ENCODE measurements around the gene SHROOM3.

DNA sequence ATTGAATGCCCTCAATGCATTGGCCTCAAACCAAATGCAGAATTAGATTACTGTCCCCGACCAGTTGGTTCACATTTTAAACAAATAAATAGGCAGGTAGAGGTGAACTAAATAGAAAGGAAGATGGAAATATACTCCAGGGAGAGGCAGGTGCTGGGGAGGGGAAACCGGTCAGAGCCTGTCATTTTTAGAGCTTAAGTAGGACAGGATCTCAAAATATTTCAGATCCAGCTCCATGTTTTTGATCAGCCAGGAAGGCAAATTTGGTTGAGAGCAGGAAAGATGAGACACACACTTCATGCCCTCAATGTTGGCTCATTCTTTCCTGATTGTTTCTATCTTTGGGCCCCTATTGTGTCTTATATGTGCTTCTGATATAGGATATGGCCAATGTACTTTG lies 206.7 kb downstream of the SHROOM3 start:
- TF ChIP-seq SUZ12 (IDR thresholded peaks at IDR 0.05): no peak
- no peak for TF ChIP-seq SP1 (IDR thresholded peaks at IDR 0.05)
